22Rv1 (cell line): ENCODE data around the gene RFC4.

Experiments
- ZFX ChIP-seq: fragments of 450-650 bp; IDR thresholded peaks from 2 replicates; pipeline ENCODE4 v1.6.1; 2017; ENCODE audit warnings: antibody characterized with exemption, borderline replicate concordance
- TF ChIP-seq, protein P1 (sequence below): fragments of 450-650 bp; IDR thresholded peaks from 2 replicates; pipeline ENCODE4 v1.5.1; 2017; ENCODE audit warnings: mild to moderate bottlenecking

DNA sequence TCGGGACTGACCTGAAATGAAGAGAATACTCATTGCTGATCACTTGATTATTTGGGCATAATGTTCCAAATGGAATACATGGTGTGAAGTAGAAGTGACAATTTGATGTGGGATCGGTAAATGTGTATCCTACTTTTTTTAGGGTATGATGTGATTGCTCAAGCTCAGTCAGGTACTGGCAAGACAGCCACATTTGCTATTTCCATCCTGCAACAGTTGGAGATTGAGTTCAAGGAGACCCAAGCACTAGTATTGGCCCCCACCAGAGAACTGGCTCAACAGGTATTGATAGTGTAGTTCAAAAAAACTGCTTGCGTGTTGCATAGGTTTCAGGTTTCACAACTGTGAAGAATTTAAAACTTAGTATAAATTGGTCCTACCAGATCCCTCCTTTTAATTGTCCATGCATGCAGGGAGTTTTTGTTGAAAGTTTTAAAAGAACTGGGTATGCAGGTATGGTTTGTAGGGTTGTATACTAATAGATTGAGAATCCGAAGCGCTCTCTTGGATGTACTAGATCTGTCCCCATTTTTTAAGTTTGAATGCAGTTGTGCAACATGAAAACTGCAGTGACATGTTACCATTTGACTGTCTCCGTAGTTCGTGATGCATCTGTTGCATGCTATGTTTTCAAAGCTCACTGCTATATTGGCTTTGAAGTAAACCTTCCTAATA lies 21.3 kb downstream of the RFC4 start:
- TF ChIP-seq, protein P1, sequence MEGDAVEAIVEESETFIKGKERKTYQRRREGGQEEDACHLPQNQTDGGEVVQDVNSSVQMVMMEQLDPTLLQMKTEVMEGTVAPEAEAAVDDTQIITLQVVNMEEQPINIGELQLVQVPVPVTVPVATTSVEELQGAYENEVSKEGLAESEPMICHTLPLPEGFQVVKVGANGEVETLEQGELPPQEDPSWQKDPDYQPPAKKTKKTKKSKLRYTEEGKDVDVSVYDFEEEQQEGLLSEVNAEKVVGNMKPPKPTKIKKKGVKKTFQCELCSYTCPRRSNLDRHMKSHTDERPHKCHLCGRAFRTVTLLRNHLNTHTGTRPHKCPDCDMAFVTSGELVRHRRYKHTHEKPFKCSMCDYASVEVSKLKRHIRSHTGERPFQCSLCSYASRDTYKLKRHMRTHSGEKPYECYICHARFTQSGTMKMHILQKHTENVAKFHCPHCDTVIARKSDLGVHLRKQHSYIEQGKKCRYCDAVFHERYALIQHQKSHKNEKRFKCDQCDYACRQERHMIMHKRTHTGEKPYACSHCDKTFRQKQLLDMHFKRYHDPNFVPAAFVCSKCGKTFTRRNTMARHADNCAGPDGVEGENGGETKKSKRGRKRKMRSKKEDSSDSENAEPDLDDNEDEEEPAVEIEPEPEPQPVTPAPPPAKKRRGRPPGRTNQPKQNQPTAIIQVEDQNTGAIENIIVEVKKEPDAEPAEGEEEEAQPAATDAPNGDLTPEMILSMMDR: no peak
- no peak for TF ChIP-seq ZFX
